ACC112 (cell line): ENCODE measurements around the gene AFAP1.

ENCODE experiments used
- H2AFZ ChIP-seq: fragments of 200-600 bp; sonication (generic); one replicate; pipeline ENCODE4 v1.6.0; 2017; ENCODE audit warnings: antibody characterized with exemption, low read length; ENCODE audit not compliant: unreplicated experiment
- H3K27ac ChIP-seq: fragments of 200-600 bp; sonication (generic); 2 replicates; pipeline ENCODE4 v1.5.1; 2014; ENCODE audit warnings: low read depth, mild to moderate bottlenecking, antibody characterized with exemption, low read length, moderate library complexity
- H3K27me3 ChIP-seq: fragments of 200-600 bp; sonication (generic); 2 replicates; pipeline ENCODE4 v1.6.1; 2014; ENCODE audit warnings: mild to moderate bottlenecking, antibody characterized with exemption, low read length, moderate library complexity, mixed read lengths; ENCODE audit not compliant: insufficient read depth
- H3K36me3 ChIP-seq: fragments of 200-600 bp; sonication (generic); 2 replicates; pipeline ENCODE4 v1.6.1; 2016; ENCODE audit warnings: mild to moderate bottlenecking, antibody characterized with exemption, low read length, moderate library complexity, mixed read lengths; ENCODE audit not compliant: insufficient read depth
- H3K4me1 ChIP-seq: fragments of 200-600 bp; sonication (generic); one replicate; pipeline ENCODE4 v1.6.1; 2016; ENCODE audit warnings: low read length, mixed read lengths; ENCODE audit not compliant: insufficient read depth, unreplicated experiment, control insufficient read depth
- H3K4me3 ChIP-seq: fragments of 200-600 bp; sonication (generic); 2 replicates; pipeline ENCODE4 v1.5.1; 2014; ENCODE audit warnings: mild to moderate bottlenecking, low read depth, low read length
- H3K79me2 ChIP-seq: fragments of 200-600 bp; sonication (generic); one replicate; pipeline ENCODE4 v1.6.0; 2016; ENCODE audit warnings: low read length; ENCODE audit not compliant: control insufficient read depth, unreplicated experiment, insufficient read depth

AFAP1 gene

GRCh38 chr4:7828011-7828720 lies 111.5 kb downstream of the AFAP1 start:
- no peak overlapping the region for H2AFZ ChIP-seq
- peaks cover 52% of the 10 kb centered on the region for H3K36me3 ChIP-seq
- H3K4me3 ChIP-seq: peak overlapping the region; percentile 64
- H3K79me2 ChIP-seq: peaks cover 64% of the 10 kb centered on the region
- H3K27me3 ChIP-seq: no peaks in the 10 kb centered on the region
- peaks cover 58% of the 10 kb centered on the region for H3K4me1 ChIP-seq
- peak overlapping the region; percentile 94 for H3K27ac ChIP-seq

- Histone ChIP-seq H3K27me3 (no peaks in the 10 kb centered on the region), H3K27ac (peak overlapping the region; percentile 94), H3K4me3 (peak overlapping the region; percentile 64; the same call in 1 of the 2 replicates), H3K79me2 (peaks cover 68% of the 10 kb centered on the region), H3K4me1 (peaks cover 63% of the 10 kb centered on the region), H3K36me3 (peaks cover 47% of the 10 kb centered on the region), H2AFZ (no peak overlapping the region)
Measured at GRCh38 chr4:7827566-7827965, 112.1 kb downstream of the AFAP1 start.

DNA sequence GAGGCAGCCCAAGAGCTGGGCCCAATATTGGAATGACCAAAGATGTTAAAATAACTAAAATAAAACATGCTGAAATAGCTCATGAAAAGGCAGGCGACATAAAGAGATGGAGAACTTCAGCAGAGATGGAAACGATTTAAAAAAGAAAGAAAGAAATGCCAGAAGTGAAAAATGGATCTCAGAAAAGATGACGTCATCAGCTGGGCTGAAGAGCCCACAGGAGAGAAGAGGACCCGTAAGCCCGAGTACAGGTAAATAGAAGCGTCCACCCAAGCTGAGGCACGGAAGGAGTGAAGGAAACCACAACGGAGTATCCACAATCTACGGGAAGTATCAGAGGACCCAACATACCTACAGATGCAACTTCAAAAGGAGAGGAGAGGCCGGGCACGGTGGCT lies 112.8 kb downstream of the AFAP1 start:
- no peaks in the 10 kb centered on the region for H3K27me3 ChIP-seq
- no peak overlapping the region for H3K27ac ChIP-seq
- H3K79me2 ChIP-seq: peaks cover 65% of the 10 kb centered on the region
- H3K36me3 ChIP-seq: peaks cover 40% of the 10 kb centered on the region
- no peak overlapping the region for H2AFZ ChIP-seq
- H3K4me1 ChIP-seq: peaks cover 68% of the 10 kb centered on the region
- no peak overlapping the region for H3K4me3 ChIP-seq

GRCh38 chr4:7826176-7826908 lies 113.3 kb downstream of the AFAP1 start:
- H3K27me3 ChIP-seq: no peaks in the 10 kb centered on the region
- H3K4me3 ChIP-seq: no peak overlapping the region
- H3K27ac ChIP-seq: no peak overlapping the region
- peaks cover 35% of the 10 kb centered on the region for H3K36me3 ChIP-seq
- H3K79me2 ChIP-seq: peaks cover 65% of the 10 kb centered on the region
- peaks cover 72% of the 10 kb centered on the region for H3K4me1 ChIP-seq
- H2AFZ ChIP-seq: no peak overlapping the region

- H3K27ac ChIP-seq: no peak overlapping the region
- H3K27me3 ChIP-seq: no peaks in the 10 kb centered on the region
- H3K4me1 ChIP-seq: peaks cover 59% of the 10 kb centered on the region
Measured at GRCh38 chr4:7824218-7824617, 115.4 kb downstream of the AFAP1 start.

DNA sequence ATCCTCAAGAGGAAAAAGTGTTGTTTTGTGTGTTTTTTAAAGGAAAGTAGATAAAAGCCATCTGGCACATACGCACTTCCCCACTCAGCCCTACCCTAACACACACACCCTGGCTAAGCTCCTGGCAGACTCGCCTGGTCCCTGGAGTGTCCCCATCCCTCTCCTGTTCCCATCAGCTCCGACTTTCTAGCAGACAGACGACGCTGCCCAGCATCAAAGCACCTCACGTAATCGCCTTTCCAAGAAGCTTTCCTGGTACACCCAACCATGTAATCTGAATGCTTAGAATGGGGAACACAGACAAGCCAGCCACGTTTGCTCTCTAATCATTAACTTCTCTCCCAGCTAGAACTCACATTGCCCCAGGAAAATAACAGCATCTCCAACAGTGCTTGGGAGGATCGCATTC lies 116.2 kb downstream of the AFAP1 start:
- Histone ChIP-seq H2AFZ (peak overlapping the region; percentile 3), H3K79me2 (peaks cover 59% of the 10 kb centered on the region), H3K36me3 (peaks cover 23% of the 10 kb centered on the region; the same call in 1 of the 2 replicates), H3K27ac (peak overlapping the region; percentile 67), H3K27me3 (no peaks in the 10 kb centered on the region), H3K4me3 (peak overlapping the region; percentile 42; the same call in 1 of the 2 replicates), H3K4me1 (peaks cover 52% of the 10 kb centered on the region)

More at GRCh38 chr4:7824218-7824617, 115.4 kb downstream of the AFAP1 start:
- no peak overlapping the region for H2AFZ ChIP-seq
- peaks cover 25% of the 10 kb centered on the region for H3K36me3 ChIP-seq
- H3K79me2 ChIP-seq: peaks cover 59% of the 10 kb centered on the region
- H3K4me3 ChIP-seq: no peak overlapping the region

- Histone ChIP-seq H3K4me1 (peaks cover 53% of the 10 kb centered on the region), H3K27me3 (no peaks in the 10 kb centered on the region), H3K4me3 (0 out of 2 replicates have a peak overlapping the region, but pooled peaks have one; percentile 42), H3K79me2 (peaks cover 62% of the 10 kb centered on the region), H3K36me3 (peaks cover 26% of the 10 kb centered on the region; the same call in 1 of the 2 replicates), H2AFZ (peak overlapping the region; percentile 3), H3K27ac (peak overlapping the region; percentile 67)
Measured at GRCh38 chr4:7822877-7823276, 116.8 kb downstream of the AFAP1 start.

DNA sequence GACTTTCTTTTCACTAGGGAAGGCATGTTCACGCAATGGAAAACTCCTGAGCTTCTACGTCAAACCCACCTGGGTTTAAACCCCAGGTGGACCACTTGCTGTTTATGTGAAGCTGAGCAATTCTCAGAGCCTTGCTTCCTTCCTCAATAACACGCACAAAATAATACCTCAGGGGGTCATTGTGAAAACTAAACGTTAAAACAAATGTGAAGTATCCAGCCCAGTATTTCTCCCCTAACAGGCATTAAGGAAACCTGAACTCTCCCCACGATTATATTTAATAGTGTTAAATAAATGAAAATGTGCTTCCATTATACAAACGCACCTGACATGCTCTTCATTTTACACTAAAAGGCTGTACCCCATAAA lies 117.5 kb downstream of the AFAP1 start:
- Histone ChIP-seq H3K4me3 (peak overlapping the region; percentile 24; the same call in 1 of the 2 replicates), H3K79me2 (peaks cover 57% of the 10 kb centered on the region), H3K27ac (peak overlapping the region; percentile 37), H3K4me1 (peaks cover 49% of the 10 kb centered on the region), H3K27me3 (no peaks in the 10 kb centered on the region), H3K36me3 (peaks cover 23% of the 10 kb centered on the region; the same call in 1 of the 2 replicates), H2AFZ (no peak overlapping the region)

DNA sequence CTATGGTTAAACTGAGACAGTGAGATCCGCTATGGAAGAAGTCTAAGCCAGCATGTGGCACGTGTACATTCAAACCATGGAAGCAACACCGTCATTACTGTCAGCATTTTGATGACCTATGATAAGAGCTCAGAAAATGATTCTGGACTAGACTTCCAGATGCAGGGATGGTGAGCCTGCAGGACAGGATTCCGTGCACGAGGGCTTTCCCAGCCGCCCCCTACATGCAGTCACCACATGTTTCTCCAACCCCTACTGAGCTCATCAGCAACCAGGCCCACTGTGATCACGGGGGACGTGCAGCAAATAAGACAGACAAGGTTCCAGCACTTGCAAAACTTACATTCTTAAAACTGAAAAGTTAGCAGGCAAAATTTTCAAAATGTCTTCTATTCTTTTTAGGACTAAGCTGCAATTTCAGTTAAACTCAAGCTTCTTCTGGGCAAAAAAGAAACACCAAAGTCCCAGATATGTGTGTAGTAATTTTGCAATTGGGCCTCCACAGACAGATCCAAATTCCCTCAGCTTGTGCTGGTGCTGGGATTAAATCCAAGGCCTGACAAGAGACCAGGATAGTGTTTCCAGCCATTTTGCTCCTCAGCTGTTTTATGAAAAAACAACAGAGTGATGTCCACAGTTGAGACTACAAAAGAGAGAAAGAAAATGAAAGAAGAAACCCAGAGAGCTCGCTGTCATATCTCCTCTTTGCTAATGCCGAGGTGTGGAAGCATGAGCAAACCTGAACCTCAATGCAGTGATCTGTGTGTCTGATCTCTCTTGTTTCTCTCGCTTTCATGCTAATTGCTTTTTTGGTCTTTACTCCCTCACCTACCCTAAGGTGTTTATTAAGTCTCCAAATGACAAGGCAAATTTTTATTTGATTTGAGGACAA lies 118.2 kb downstream of the AFAP1 start:
- peaks cover 52% of the 10 kb centered on the region for H3K79me2 ChIP-seq
- no peak overlapping the region for H2AFZ ChIP-seq
- H3K27ac ChIP-seq: peak overlapping the region; percentile 37
- H3K4me3 ChIP-seq: peak overlapping the region; percentile 24; the same call in 1 of the 2 replicates
- no peaks in the 10 kb centered on the region for H3K27me3 ChIP-seq
- peaks cover 54% of the 10 kb centered on the region for H3K4me1 ChIP-seq
- peaks cover 17% of the 10 kb centered on the region; the same call in 1 of the 2 replicates for H3K36me3 ChIP-seq
